Mesendoderm (in vitro differentiated cells): ENCODE measurements around the gene TTR.

Source experiments
- DNase-seq: peaks from one replicate; pipeline ENCODE4 v3.0.0; 2013
- H2AK5ac ChIP-seq: 2 replicates; pipeline ENCODE4 v1.6.1; 2013; ENCODE audit warnings: low read length, inconsistent platforms
- H2BK120ac ChIP-seq: 2 replicates; pipeline ENCODE4 v1.6.1; 2013; ENCODE audit warnings: low read depth, mild to moderate bottlenecking, low read length, moderate library complexity, mixed read lengths
- H2BK15ac ChIP-seq: replicated peaks from 2 replicates; pipeline ENCODE4 v1.6.1; 2013; ENCODE audit warnings: low read depth, mild to moderate bottlenecking, moderate library complexity
- H2BK5ac ChIP-seq: 2 replicates; pipeline ENCODE4 v1.6.1; 2013; ENCODE audit warnings: low read length, inconsistent platforms
- H3K18ac ChIP-seq: 2 replicates; pipeline ENCODE4 v1.6.1; 2013; ENCODE audit warnings: mild to moderate bottlenecking, low read length, mixed read lengths
- H3K23ac ChIP-seq: one replicate; pipeline ENCODE4 v1.6.1; 2013; ENCODE audit warnings: low read length
- H3K27ac ChIP-seq: 2 replicates; pipeline ENCODE4 v1.5.1; 2013; ENCODE audit warnings: low read depth, mild to moderate bottlenecking, inconsistent platforms, low read length, moderate library complexity
- H3K27me3 ChIP-seq: 2 replicates; pipeline ENCODE4 v1.6.1; 2013; ENCODE audit warnings: low read length, control low read depth, mild to moderate bottlenecking, inconsistent platforms; ENCODE audit not compliant: insufficient read depth, poor library complexity
- H3K36me3 ChIP-seq: 2 replicates; pipeline ENCODE4 v1.6.1; 2013; ENCODE audit warnings: low read length, inconsistent platforms; ENCODE audit not compliant: control insufficient read depth, insufficient read depth
- H3K4ac ChIP-seq: one replicate; pipeline ENCODE4 v1.6.1; 2013; ENCODE audit warnings: low read depth, mild to moderate bottlenecking, low read length, moderate library complexity
- H3K4me1 ChIP-seq: 2 replicates; pipeline ENCODE4 v1.6.1; 2013; ENCODE audit warnings: low read depth, low read length, inconsistent platforms; ENCODE audit not compliant: control insufficient read depth
- H3K4me2 ChIP-seq: 2 replicates; pipeline ENCODE4 v1.6.1; 2013; ENCODE audit warnings: low read length
- H3K4me3 ChIP-seq: 2 replicates; pipeline ENCODE4 v1.5.1; 2013; ENCODE audit warnings: mild to moderate bottlenecking, low read length
- H3K56ac ChIP-seq: one replicate; pipeline ENCODE4 v1.6.1; 2013; ENCODE audit warnings: low read length
- H3K79me1 ChIP-seq: 2 replicates; pipeline ENCODE4 v1.6.1; 2013; ENCODE audit warnings: low read length, inconsistent platforms
- H3K79me2 ChIP-seq: 2 replicates; pipeline ENCODE4 v1.6.1; 2013; ENCODE audit warnings: mild to moderate bottlenecking, low read length; ENCODE audit not compliant: control insufficient read depth, insufficient read depth
- H3K9ac ChIP-seq: 2 replicates; pipeline ENCODE4 v1.6.1; 2013; ENCODE audit warnings: low read length, inconsistent platforms
- H4K5ac ChIP-seq: one replicate; pipeline ENCODE4 v1.6.1; 2013; ENCODE audit warnings: low read length
- H4K8ac ChIP-seq: one replicate; pipeline ENCODE4 v1.6.1; 2013; ENCODE audit warnings: low read depth, mild to moderate bottlenecking, control low read depth, low read length, moderate library complexity
- WGBS: extraction: QIAGEN DNeasy Blood & Tissue Kit; methylation state at CpG from one replicate; pipeline ENCODE4 v1.1.7; 2013; ENCODE audit warnings: low lambda C conversion rate, missing lambda C conversion rate; ENCODE audit not compliant: insufficient coverage; ENCODE audit errors: extremely low coverage; 5-methylcytosine and 5-hydroxymethylcytosine counted together

The TTR gene

GRCh38 chr18:31590570-31590969 is 1.1 kb upstream of the TTR start:
- WGBS, result no CpG with 5 or more reads among the region's 8 CpGs
- Histone ChIP-seq H3K79me1 (no peaks in the 10 kb centered on the region), H3K4ac (no peak overlapping the region), H2AK5ac (no peak overlapping the region), H3K23ac (no peak overlapping the region), H2BK120ac (no peak overlapping the region), H4K8ac (no peak overlapping the region), H3K4me2 (no peak overlapping the region), H3K4me3 (no peak overlapping the region), H3K36me3 (no peaks in the 10 kb centered on the region), H3K4me1 (no peaks in the 10 kb centered on the region), H3K27ac (no peak overlapping the region), H2BK15ac (no peak overlapping the region), H2BK5ac (no peak overlapping the region), H3K18ac (no peak overlapping the region), H4K5ac (no peak overlapping the region), H3K27me3 (no peaks in the 10 kb centered on the region), H3K56ac (no peak overlapping the region), H3K9ac (no peak overlapping the region), H3K79me2 (no peaks in the 10 kb centered on the region)
- no peak for DNase-seq

GRCh38 chr18:31591113-31591512 is 564 bp upstream of the TTR start:
- Histone ChIP-seq H3K9ac (no peak overlapping the region), H3K4me2 (no peak overlapping the region), H3K56ac (no peak overlapping the region), H2BK120ac (no peak overlapping the region), H2BK5ac (no peak overlapping the region), H4K5ac (no peak overlapping the region), H3K4me3 (no peak overlapping the region), H3K27ac (no peak overlapping the region), H2BK15ac (no peak overlapping the region), H3K79me2 (no peaks in the 10 kb centered on the region), H4K8ac (no peak overlapping the region), H3K4ac (no peak overlapping the region), H3K36me3 (no peaks in the 10 kb centered on the region), H3K18ac (no peak overlapping the region), H2AK5ac (no peak overlapping the region), H3K27me3 (no peaks in the 10 kb centered on the region), H3K79me1 (no peaks in the 10 kb centered on the region), H3K4me1 (no peaks in the 10 kb centered on the region), H3K23ac (no peak overlapping the region)
- no CpG with 5 or more reads among the region's 2 CpGs for whole genome bisulfite sequencing
- DNase-seq, result no peak

DNA sequence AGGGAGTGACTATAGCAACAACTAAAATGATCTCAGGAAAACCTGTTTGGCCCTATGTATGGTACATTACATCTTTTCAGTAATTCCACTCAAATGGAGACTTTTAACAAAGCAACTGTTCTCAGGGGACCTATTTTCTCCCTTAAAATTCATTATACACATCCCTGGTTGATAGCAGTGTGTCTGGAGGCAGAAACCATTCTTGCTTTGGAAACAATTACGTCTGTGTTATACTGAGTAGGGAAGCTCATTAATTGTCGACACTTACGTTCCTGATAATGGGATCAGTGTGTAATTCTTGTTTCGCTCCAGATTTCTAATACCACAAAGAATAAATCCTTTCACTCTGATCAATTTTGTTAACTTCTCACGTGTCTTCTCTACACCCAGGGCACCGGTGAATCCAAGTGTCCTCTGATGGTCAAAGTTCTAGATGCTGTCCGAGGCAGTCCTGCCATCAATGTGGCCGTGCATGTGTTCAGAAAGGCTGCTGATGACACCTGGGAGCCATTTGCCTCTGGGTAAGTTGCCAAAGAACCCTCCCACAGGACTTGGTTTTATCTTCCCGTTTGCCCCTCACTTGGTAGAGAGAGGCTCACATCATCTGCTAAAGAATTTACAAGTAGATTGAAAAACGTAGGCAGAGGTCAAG is 955 bp downstream of the TTR start:
- no peak overlapping the region for H3K27ac ChIP-seq
- H2BK15ac ChIP-seq, result no peak overlapping the region
- no peak overlapping the region for H3K23ac ChIP-seq
- H2AK5ac ChIP-seq, result no peak overlapping the region
- no peaks in the 10 kb centered on the region for H3K36me3 ChIP-seq
- no peaks in the 10 kb centered on the region for H3K79me1 ChIP-seq
- H3K18ac ChIP-seq, result no peak overlapping the region
- H3K27me3 ChIP-seq, result no peaks in the 10 kb centered on the region
- H3K4me3 ChIP-seq, result no peak overlapping the region
- H3K56ac ChIP-seq, result no peak overlapping the region
- no peak overlapping the region for H3K4ac ChIP-seq
- H3K9ac ChIP-seq, result no peak overlapping the region
- H4K8ac ChIP-seq, result no peak overlapping the region
- H3K4me2 ChIP-seq, result no peak overlapping the region
- no CpG with 5 or more reads among the region's 10 CpGs for WGBS
- no peaks in the 10 kb centered on the region for H3K4me1 ChIP-seq
- no peak overlapping the region for H2BK5ac ChIP-seq
- no peak overlapping the region for H2BK120ac ChIP-seq
- H3K79me2 ChIP-seq, result no peaks in the 10 kb centered on the region
- H4K5ac ChIP-seq, result no peak overlapping the region
- DNase-seq, result no peak

DNA sequence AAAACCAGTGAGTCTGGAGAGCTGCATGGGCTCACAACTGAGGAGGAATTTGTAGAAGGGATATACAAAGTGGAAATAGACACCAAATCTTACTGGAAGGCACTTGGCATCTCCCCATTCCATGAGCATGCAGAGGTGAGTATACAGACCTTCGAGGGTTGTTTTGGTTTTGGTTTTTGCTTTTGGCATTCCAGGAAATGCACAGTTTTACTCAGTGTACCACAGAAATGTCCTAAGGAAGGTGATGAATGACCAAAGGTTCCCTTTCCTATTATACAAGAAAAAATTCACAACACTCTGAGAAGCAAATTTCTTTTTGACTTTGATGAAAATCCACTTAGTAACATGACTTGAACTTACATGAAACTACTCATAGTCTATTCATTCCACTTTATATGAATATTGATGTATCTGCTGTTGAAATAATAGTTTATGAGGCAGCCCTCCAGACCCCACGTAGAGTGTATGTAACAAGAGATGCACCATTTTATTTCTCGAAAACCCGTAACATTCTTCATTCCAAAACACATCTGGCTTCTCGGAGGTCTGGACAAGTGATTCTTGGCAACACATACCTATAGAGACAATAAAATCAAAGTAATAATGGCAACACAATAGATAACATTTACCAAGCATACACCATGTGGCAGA is 3.6 kb downstream of the TTR start:
- no peak overlapping the region for H2BK15ac ChIP-seq
- no peak overlapping the region for H3K4me2 ChIP-seq
- no peaks in the 10 kb centered on the region for H3K4me1 ChIP-seq
- H3K27ac ChIP-seq, result no peak overlapping the region
- no peak overlapping the region for H3K4ac ChIP-seq
- no peaks in the 10 kb centered on the region for H3K27me3 ChIP-seq
- no peaks in the 10 kb centered on the region for H3K79me1 ChIP-seq
- H2BK5ac ChIP-seq, result no peak overlapping the region
- DNase-seq, result no peak
- no peak overlapping the region for H2BK120ac ChIP-seq
- no peak overlapping the region for H3K56ac ChIP-seq
- H2AK5ac ChIP-seq, result no peak overlapping the region
- no peak overlapping the region for H3K23ac ChIP-seq
- H3K9ac ChIP-seq, result no peak overlapping the region
- H4K8ac ChIP-seq, result no peak overlapping the region
- WGBS, result no CpG with 5 or more reads among the region's 5 CpGs
- no peaks in the 10 kb centered on the region for H3K79me2 ChIP-seq
- H4K5ac ChIP-seq, result no peak overlapping the region
- no peak overlapping the region for H3K4me3 ChIP-seq
- no peak overlapping the region for H3K18ac ChIP-seq
- H3K36me3 ChIP-seq, result no peaks in the 10 kb centered on the region

DNA sequence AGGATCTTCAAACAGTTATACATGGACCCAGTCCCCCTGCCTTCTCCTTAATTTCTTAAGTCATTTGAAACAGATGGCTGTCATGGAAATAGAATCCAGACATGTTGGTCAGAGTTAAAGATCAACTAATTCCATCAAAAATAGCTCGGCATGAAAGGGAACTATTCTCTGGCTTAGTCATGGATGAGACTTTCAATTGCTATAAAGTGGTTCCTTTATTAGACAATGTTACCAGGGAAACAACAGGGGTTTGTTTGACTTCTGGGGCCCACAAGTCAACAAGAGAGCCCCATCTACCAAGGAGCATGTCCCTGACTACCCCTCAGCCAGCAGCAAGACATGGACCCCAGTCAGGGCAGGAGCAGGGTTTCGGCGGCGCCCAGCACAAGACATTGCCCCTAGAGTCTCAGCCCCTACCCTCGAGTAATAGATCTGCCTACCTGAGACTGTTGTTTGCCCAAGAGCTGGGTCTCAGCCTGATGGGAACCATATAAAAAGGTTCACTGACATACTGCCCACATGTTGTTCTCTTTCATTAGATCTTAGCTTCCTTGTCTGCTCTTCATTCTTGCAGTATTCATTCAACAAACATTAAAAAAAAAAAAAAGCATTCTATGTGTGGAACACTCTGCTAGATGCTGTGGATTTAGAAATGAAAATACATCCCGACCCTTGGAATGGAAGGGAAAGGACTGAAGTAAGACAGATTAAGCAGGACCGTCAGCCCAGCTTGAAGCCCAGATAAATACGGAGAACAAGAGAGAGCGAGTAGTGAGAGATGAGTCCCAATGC is 4.6 kb downstream of the TTR start:
- Histone ChIP-seq H3K79me2 (no peaks in the 10 kb centered on the region), H3K4me1 (no peaks in the 10 kb centered on the region), H3K4me3 (no peak overlapping the region), H2BK5ac (no peak overlapping the region), H2BK15ac (no peak overlapping the region), H2AK5ac (no peak overlapping the region), H4K5ac (no peak overlapping the region), H3K79me1 (no peaks in the 10 kb centered on the region), H4K8ac (no peak overlapping the region), H3K4me2 (no peak overlapping the region), H3K18ac (no peak overlapping the region), H3K56ac (no peak overlapping the region), H3K27ac (no peak overlapping the region), H3K9ac (no peak overlapping the region), H3K36me3 (no peaks in the 10 kb centered on the region), H3K27me3 (no peaks in the 10 kb centered on the region), H3K4ac (no peak overlapping the region), H3K23ac (no peak overlapping the region), H2BK120ac (no peak overlapping the region)
- no peak for DNase-seq
- no CpG with 5 or more reads among the region's 9 CpGs for WGBS
